ENCODE measurements around the gene WNK1. TPM values are rescaled to one million over a fixed set of nuclear protein-coding genes. Genes with fewer than 3 reads are reported as not detected.
A peak's percentile ranks its signal among the peaks of the same experiment; 100 is the strongest.

Gene WNK1
- total RNA-seq, 1 donor from 2014 or later: 157 TPM

DNA sequence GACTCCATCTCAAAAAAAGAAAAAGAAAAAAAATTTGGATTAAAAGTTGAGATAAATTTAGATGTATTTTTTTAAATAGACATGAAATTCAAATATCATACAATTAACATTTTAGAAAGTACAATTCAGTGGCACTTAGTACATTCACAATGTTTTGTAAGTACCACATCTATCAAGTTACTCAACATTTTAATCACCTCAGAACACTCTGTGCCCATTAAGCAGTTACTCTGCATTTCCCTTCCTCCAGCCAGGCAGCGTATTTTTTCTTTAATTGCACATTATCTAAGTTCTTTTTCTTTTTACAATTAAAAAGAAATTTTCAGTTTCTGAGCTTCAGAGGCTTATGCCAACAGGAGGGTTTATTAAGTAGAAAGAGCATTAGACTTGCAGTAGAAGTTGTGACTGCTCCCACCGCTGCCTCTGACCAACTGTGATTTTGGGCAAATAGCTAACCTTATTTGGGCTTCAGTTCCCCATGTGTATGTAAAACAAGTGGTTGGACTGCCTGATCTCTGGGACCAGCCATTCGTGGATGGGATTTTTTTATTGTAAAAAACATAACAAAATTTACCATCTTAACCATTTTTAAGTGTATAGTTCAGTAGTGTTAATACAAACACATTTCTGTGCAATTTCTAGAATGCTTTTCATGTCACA is 65.7 kb downstream of the WNK1 start:
- intact Hi-C loops (cut with micrococcal nuclease): loop anchor here (10.0 kb wide), 1 partner anchor 57 kb away; no protein-coding TSS in a partner anchor
- DNase-seq (ENCODE audit: low spot score): no peak
- Mint-ChIP-seq H3K4me1 (ENCODE audit: low read depth) (peaks cover 32% of the 10 kb centered on the region), H3K27ac (no peak overlapping the region), H3K36me3 (ENCODE audit: low read depth) (peaks cover 66% of the 10 kb centered on the region), H3K27me3 (ENCODE audit: low read depth) (no peaks in the 10 kb centered on the region), H3K9me3 (peaks cover 4% of the 10 kb centered on the region), H3K4me3 (ENCODE audit: low read depth) (no peak overlapping the region)

GRCh38 chr12:818733-819132 is 66.4 kb downstream of the WNK1 start:
- Mint-ChIP-seq H3K27me3 (ENCODE audit: low read depth) (no peaks in the 10 kb centered on the region), H3K4me1 (ENCODE audit: low read depth) (peaks cover 34% of the 10 kb centered on the region), H3K36me3 (ENCODE audit: low read depth) (peaks cover 68% of the 10 kb centered on the region), H3K9me3 (peaks cover 8% of the 10 kb centered on the region), H3K27ac (no peak overlapping the region), H3K4me3 (ENCODE audit: low read depth) (no peak overlapping the region)
- intact Hi-C loops (cut with micrococcal nuclease): loop anchor here (10.0 kb wide), 1 partner anchor 56 kb away; no protein-coding TSS in a partner anchor
- DNase-seq (ENCODE audit: low spot score): no peak

- peaks cover 64% of the 10 kb centered on the region for H3K36me3 Mint-ChIP-seq (ENCODE audit: low read depth)
- intact Hi-C loops (cut with micrococcal nuclease): no loop called here
- peaks cover 35% of the 10 kb centered on the region for H3K4me1 Mint-ChIP-seq (ENCODE audit: low read depth)
- no peak overlapping the region for H3K27ac Mint-ChIP-seq
- DNase-seq (ENCODE audit: low spot score): no peak
- H3K27me3 Mint-ChIP-seq (ENCODE audit: low read depth): no peaks in the 10 kb centered on the region
- H3K4me3 Mint-ChIP-seq (ENCODE audit: low read depth): no peak overlapping the region
- H3K9me3 Mint-ChIP-seq: peaks cover 8% of the 10 kb centered on the region
These were observed 68.0 kb downstream of the WNK1 start for GRCh38 chr12:820336-820735.

GRCh38 chr12:823028-823698 is 70.8 kb downstream of the WNK1 start:
- no peak for DNase-seq (ENCODE audit: low spot score)
- no peak overlapping the region for H3K4me3 Mint-ChIP-seq (ENCODE audit: low read depth)
- peak overlapping the region; percentile 28 for H3K27ac Mint-ChIP-seq
- H3K36me3 Mint-ChIP-seq (ENCODE audit: low read depth): peaks cover 56% of the 10 kb centered on the region
- peaks cover 8% of the 10 kb centered on the region for H3K9me3 Mint-ChIP-seq
- H3K4me1 Mint-ChIP-seq (ENCODE audit: low read depth): peaks cover 34% of the 10 kb centered on the region
- intact Hi-C loops (cut with micrococcal nuclease): no loop called here
- H3K27me3 Mint-ChIP-seq (ENCODE audit: low read depth): no peaks in the 10 kb centered on the region

GRCh38 chr12:826331-826730 is 74.0 kb downstream of the WNK1 start:
- Mint-ChIP-seq H3K4me1 (ENCODE audit: low read depth) (peaks cover 33% of the 10 kb centered on the region), H3K27ac (no peak overlapping the region), H3K36me3 (ENCODE audit: low read depth) (peaks cover 65% of the 10 kb centered on the region), H3K27me3 (ENCODE audit: low read depth) (no peaks in the 10 kb centered on the region), H3K9me3 (peaks cover 8% of the 10 kb centered on the region), H3K4me3 (ENCODE audit: low read depth) (no peak overlapping the region)
- no peak for DNase-seq (ENCODE audit: low spot score)
- intact Hi-C loops (cut with micrococcal nuclease): no loop called here

- no peak overlapping the region for H3K4me3 Mint-ChIP-seq (ENCODE audit: low read depth)
- H3K27me3 Mint-ChIP-seq (ENCODE audit: low read depth): no peaks in the 10 kb centered on the region
- peaks cover 62% of the 10 kb centered on the region for H3K36me3 Mint-ChIP-seq (ENCODE audit: low read depth)
- intact Hi-C loops (cut with micrococcal nuclease): no loop called here
- H3K27ac Mint-ChIP-seq: no peak overlapping the region
- no peak for DNase-seq (ENCODE audit: low spot score)
- H3K9me3 Mint-ChIP-seq: no peaks in the 10 kb centered on the region
- peaks cover 22% of the 10 kb centered on the region for H3K4me1 Mint-ChIP-seq (ENCODE audit: low read depth)
These were observed 76.5 kb downstream of the WNK1 start for GRCh38 chr12:828726-829395.

- Mint-ChIP-seq H3K27me3 (ENCODE audit: low read depth) (no peaks in the 10 kb centered on the region), H3K4me3 (ENCODE audit: low read depth) (no peak overlapping the region), H3K9me3 (no peaks in the 10 kb centered on the region), H3K36me3 (ENCODE audit: low read depth) (peaks cover 67% of the 10 kb centered on the region), H3K4me1 (ENCODE audit: low read depth) (peaks cover 25% of the 10 kb centered on the region), H3K27ac (no peak overlapping the region)
- no peak for DNase-seq (ENCODE audit: low spot score)
- intact Hi-C loops (cut with micrococcal nuclease): no loop called here
These were observed 77.9 kb downstream of the WNK1 start for GRCh38 chr12:830111-830867.

DNA sequence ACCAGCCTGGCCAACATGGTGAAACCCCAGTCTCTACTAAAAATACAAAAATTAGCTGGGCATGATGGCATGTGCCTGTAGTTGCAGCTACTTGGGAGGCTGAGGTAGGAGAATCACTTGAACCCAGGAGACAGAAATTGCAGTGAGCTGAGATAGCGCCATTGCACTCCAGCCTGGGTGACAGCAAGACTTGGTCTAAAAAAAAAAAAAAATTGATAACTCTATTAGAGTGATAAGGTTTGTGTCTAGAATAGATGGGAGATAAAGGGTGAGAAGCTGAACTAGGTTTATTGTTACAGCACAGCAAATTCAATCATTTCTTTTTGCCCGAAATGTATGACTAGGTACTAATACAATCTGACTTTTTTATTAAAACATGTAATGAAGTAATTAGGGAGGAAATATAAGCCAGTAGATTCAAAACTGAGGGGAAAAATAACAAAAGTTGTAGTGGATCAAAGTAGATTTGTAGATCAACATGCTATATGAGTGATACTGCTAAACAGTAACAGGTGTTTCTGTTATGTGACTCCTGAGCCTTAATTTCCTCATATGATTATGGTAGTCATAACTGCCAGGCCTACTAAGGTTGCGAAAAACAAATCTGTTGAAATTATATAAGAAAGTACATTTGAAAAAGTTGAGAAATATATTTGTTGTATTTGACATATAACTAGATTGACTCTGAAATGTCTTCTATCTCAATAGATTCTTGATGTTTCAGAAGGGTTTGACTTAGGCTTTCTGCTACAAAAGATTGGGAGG is 83.6 kb downstream of the WNK1 start:
- no peaks in the 10 kb centered on the region for H3K9me3 Mint-ChIP-seq
- H3K27me3 Mint-ChIP-seq (ENCODE audit: low read depth): no peaks in the 10 kb centered on the region
- no peak overlapping the region for H3K27ac Mint-ChIP-seq
- no peak overlapping the region for H3K4me3 Mint-ChIP-seq (ENCODE audit: low read depth)
- intact Hi-C loops (cut with micrococcal nuclease): no loop called here
- H3K4me1 Mint-ChIP-seq (ENCODE audit: low read depth): peaks cover 19% of the 10 kb centered on the region
- no peak for DNase-seq (ENCODE audit: low spot score)
- peaks cover 44% of the 10 kb centered on the region for H3K36me3 Mint-ChIP-seq (ENCODE audit: low read depth)

DNA sequence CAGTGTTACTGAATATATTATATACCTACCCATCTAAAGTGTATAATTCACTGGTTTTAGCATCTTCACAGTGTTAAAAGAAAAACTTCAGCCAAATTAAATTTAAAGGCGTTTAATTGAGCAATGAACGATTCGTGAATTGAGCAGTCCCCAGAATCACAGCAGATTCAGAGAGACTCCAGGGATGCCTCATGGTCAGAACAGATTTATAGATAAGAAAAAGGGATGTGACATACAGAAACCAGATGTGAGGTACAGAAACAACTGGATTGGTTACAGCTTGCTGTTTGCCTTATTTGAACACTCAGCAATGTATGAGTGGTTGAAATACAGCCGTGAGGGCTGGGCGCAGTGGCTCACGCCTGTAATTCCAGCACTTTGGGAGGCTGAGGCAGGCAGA is 84.6 kb downstream of the WNK1 start:
- intact Hi-C loops (cut with micrococcal nuclease): no loop called here
- no peaks in the 10 kb centered on the region for H3K9me3 Mint-ChIP-seq
- H3K36me3 Mint-ChIP-seq (ENCODE audit: low read depth): peaks cover 46% of the 10 kb centered on the region
- H3K27me3 Mint-ChIP-seq (ENCODE audit: low read depth): no peaks in the 10 kb centered on the region
- peaks cover 19% of the 10 kb centered on the region for H3K4me1 Mint-ChIP-seq (ENCODE audit: low read depth)
- DNase-seq (ENCODE audit: low spot score): no peak
- no peak overlapping the region for H3K27ac Mint-ChIP-seq
- no peak overlapping the region for H3K4me3 Mint-ChIP-seq (ENCODE audit: low read depth)

GRCh38 chr12:837548-837947 is 85.2 kb downstream of the WNK1 start:
- Mint-ChIP-seq H3K27me3 (ENCODE audit: low read depth) (no peaks in the 10 kb centered on the region), H3K4me3 (ENCODE audit: low read depth) (no peak overlapping the region), H3K36me3 (ENCODE audit: low read depth) (peaks cover 45% of the 10 kb centered on the region), H3K9me3 (no peaks in the 10 kb centered on the region), H3K4me1 (ENCODE audit: low read depth) (peaks cover 19% of the 10 kb centered on the region), H3K27ac (no peak overlapping the region)
- intact Hi-C loops (cut with micrococcal nuclease): no loop called here
- no peak for DNase-seq (ENCODE audit: low spot score)

- no peak overlapping the region for H3K27ac Mint-ChIP-seq
- peaks cover 51% of the 10 kb centered on the region for H3K36me3 Mint-ChIP-seq (ENCODE audit: low read depth)
- H3K4me1 Mint-ChIP-seq (ENCODE audit: low read depth): peaks cover 24% of the 10 kb centered on the region
- H3K4me3 Mint-ChIP-seq (ENCODE audit: low read depth): no peak overlapping the region
- H3K27me3 Mint-ChIP-seq (ENCODE audit: low read depth): no peaks in the 10 kb centered on the region
- H3K9me3 Mint-ChIP-seq: no peaks in the 10 kb centered on the region
- DNase-seq (ENCODE audit: low spot score): no peak
- intact Hi-C loops (cut with micrococcal nuclease): no loop called here
These were observed 91.2 kb downstream of the WNK1 start for GRCh38 chr12:843609-844008.

- Mint-ChIP-seq H3K27ac (no peak overlapping the region), H3K36me3 (ENCODE audit: low read depth) (peaks cover 49% of the 10 kb centered on the region), H3K4me1 (ENCODE audit: low read depth) (peaks cover 33% of the 10 kb centered on the region), H3K27me3 (ENCODE audit: low read depth) (no peaks in the 10 kb centered on the region), H3K4me3 (ENCODE audit: low read depth) (no peak overlapping the region), H3K9me3 (peaks cover 5% of the 10 kb centered on the region)
- intact Hi-C loops (cut with micrococcal nuclease): no loop called here
- DNase-seq (ENCODE audit: low spot score): no peak
These were observed 94.0 kb downstream of the WNK1 start for GRCh38 chr12:846421-846820.

All from activated T-helper 2 cell treated with anti-CD3 and anti-CD28 coated beads, Interferon-gamma antibody, Interleukin-2, Interleukin-4, amounts not matched to agents 10 μg/mL and 5 μg/mL and 100 μg/mL, durations not matched to agents 14 hours and 24 hours and 36 hours (primary cell).